Measurements from ENCODE around the gene NSUN6.
A peak's percentile ranks its signal among the peaks of the same experiment; 100 is the strongest.

NSUN6 gene

DNA sequence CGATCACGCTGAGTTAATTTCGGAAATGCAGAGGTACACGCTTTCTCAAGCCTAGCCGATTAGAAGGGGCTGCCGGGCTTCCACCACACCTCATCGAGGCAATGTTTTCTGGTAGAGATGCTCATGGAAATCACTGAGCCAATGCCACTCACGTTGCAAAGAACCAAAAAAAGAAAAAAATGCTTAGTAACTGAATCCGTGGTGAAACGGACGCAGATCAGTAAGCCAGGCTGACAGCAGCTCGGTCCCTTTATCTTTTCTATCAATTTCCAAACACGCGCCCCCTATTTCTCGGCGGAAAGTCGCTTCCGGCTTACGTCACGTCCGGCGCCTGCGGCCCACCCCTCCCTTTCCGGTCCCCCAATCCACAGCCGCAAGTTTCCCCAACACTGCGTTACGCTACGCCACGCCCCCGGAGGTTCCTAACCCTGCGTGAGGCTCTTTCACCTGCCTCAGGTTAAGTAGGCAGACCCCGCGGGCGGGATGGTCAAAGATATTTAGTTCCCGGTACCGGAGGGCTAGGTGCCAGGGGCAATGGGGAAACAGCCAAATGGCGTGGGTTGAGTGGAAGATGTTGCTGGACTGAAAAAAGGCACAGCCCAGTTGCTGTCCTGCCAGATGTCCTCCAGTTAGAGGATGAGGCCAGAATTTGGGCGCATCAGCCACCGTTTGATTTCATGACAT, at the start of gene NSUN6:
Gene NSUN6 (minus strand): TSS at position 264 of the 684 bp plus-strand sequence. CDS start 384 bp downstream, outside the sequence.
- DNase-seq (ENCODE audit: low spot score), result peak; percentile 92

GRCh38 chr10:18699849-18700840, 48.8 kb upstream of the NSUN6 start:
- DNase-seq (ENCODE audit: low spot score), result no peak

- DNase-seq (ENCODE audit: low spot score), result no peak
Measured at GRCh38 chr10:18690541-18690940, 39.2 kb upstream of the NSUN6 start.

DNA sequence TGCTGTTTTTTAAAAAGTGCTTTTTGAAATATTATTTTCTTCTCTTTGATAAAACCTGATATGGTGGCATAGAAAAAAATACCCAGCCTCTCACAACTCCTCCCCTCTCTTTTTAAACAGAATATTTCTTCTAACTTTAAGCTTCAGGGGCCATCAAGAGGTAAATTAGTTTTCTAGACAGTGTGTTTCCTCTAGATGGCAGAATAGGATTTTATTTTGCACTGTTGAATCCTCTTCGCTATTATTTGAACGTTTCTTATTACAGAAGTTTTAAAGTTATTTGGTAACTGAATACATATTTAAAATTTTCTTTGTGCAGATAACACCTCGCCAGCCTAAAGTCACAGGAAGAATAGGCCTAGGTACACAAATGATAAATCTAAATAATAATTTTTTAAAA, 38.1 kb upstream of the NSUN6 start:
- peak; percentile 61 for DNase-seq (ENCODE audit: low spot score)

DNA sequence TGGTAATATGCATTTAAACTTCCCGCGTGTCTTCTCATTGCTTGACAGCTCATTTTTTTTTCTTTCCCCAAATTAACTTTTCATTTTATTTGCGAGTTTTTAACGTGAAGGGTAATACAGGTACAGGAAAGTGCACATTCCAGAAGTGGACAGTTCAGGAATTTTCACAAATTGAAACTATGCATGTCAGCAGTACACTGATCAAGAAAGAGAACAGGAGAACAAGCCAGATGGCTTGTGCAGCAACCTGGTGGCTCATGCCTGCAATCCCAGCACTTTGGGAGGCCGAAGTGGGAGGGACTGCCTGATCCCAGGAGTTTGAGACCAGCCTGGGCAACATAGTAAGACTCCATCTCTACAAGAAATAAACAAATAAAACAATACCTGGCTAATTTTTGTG, 36.3 kb upstream of the NSUN6 start:
- no peak for DNase-seq (ENCODE audit: low spot score)

- DNase-seq (ENCODE audit: low spot score), result no peak
Measured at GRCh38 chr10:18687195-18687594, 35.8 kb upstream of the NSUN6 start.

DNA sequence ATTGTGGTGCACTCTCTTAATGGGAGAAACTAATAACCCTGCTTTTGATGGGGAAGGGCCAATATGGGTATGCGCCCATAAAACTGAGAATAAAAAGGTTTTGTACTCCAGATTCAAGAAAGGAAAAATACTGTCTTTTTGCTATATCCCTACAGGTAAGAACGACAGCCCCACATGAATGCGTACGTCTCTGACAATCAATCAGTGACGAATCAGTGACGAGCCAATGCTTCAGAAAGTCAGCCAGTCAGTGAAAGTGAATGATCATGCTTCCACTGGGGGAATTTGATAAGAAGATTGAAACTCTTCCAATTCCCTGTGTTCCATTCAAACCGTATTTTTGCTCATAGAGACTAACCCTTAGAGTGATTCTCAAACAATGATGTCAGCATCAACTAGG, 34.2 kb upstream of the NSUN6 start:
- DNase-seq (ENCODE audit: low spot score), result no peak

DNA sequence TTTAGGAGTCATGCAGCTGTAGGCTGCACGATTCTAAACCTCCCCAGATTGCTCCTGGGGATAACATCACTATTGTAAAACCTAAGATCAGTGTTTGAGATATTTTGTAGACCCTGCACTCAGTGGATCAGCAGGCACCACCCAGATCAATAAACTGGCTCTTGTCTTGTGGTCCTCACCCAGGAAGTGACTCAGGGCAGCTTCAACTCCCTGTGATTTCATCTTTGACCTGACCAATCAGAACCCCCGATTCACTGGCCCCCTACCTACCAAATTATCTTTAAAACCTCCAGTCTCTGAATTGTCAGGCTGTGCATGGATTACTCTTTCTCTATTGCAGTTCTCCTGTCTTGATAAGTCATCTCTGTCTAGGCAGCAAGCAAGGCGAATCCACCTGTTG, 33.6 kb upstream of the NSUN6 start:
- DNase-seq (ENCODE audit: low spot score), result no peak

DNA sequence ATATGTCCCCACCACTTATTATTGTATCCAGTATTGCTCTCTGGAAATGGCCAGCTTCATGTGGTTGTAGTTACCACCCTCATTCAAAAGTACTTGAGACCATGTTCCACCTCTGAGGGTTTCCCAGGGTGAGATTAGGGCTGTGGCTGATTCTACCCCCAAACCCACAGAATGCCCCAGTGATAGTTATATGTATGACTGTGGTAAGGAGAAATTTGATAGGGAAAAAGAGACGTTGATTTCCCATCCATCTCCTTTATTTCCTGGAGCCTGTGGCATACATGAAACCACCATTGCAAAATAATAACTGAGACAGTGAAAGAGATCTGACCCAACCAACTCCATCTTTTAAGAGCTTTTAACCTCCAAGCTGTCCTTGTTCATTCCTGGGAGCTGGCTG, 33.0 kb upstream of the NSUN6 start:
- DNase-seq (ENCODE audit: low spot score), result no peak

DNA sequence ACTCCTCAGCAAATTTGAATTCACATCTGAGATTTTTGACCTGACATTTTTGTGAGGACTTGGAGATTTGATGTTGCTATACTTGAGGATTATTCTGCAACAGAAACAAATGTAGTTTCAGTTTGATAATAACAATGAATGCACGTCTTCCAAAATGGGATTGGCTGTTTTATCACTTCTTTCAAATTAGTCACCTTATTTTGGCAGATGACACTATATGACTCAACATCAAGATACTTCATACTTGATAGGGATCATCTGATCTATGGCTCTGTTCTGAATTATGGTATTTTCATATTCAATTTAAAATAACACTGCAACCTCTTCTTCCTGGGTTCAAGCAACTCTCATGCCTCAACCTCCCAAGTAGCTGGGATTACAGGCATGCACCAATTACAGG, 32.0 kb upstream of the NSUN6 start:
- peak; percentile 49 for DNase-seq (ENCODE audit: low spot score)

- no peak for DNase-seq (ENCODE audit: low spot score)
Measured at GRCh38 chr10:18681971-18682411, 30.6 kb upstream of the NSUN6 start.

- no peak for DNase-seq (ENCODE audit: low spot score)
Measured at GRCh38 chr10:18681366-18681765, 30.0 kb upstream of the NSUN6 start.

DNA sequence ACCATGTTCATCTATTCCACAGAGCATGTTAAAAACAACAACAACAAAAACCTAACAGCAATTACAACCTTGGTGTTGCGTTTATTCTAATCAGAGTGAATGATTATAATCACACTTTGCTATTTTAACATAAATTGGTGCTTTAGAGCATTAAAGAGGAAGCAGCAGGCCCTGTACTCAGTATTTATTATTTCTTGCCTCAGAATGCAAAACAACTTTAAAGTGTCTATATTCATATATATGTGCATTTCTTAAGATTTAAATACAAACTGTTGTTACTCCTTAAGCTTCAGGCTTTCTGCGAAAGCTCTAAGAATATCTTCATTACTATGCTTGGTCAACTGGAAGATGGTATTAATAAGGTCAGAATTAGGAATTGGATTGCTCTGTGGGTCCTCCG, 29.4 kb upstream of the NSUN6 start:
- no peak for DNase-seq (ENCODE audit: low spot score)

DNA sequence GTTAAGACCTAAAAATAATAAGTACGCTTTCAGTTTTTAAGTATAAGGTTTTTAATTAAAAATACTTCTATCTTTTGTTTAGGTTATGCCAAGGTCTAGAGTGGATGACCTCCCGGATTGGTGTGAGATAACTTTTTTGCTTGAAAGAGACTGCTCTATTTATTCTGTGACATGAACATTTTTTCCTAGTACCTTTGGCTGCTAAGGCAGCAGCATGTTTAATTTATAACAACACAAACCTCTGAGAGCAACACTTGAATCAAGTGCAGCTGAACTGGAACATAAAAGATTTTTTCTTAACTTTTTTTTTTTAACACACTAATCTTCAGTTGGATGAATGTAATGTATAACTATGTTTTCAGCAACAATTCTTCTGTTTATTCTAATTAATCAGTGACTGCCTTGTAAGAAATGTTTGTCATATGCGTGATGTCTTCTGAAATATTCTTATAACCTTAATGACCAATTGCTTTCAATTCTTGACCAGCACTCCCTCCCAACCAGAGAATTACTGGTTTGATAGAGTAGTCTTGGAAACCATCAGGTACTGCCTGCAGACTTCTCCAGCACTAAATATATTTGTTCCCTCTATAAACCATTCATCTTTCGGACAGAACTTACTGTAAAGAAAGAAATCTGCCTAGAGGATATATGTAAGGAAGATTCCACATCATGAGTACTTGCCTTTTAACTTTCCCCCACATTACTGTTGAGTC, 23.9 kb upstream of the NSUN6 start:
- no peak for DNase-seq (ENCODE audit: low spot score)

- no peak for DNase-seq (ENCODE audit: low spot score)
Measured at GRCh38 chr10:18668026-18668425, 16.6 kb upstream of the NSUN6 start.

DNA sequence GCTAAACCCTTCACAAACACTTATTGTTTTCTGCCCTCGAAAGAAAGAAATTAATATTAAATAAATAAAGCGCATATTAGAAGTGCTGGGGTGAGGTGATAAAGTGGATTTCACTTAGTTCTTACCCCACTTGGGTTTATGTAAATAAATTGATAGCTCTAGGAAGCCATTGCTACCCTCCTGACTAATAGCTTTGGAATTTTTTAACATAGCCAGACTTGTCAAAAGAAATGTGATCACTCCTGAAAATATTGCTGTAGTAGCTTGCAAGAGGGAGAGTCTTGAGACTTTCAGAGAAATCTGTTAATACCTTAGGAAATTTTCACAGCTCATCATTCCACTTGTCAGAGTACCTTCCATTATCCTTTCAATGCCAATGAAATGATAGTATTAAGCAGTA, 15.4 kb upstream of the NSUN6 start:
- peak; percentile 47 for DNase-seq (ENCODE audit: low spot score)

DNA sequence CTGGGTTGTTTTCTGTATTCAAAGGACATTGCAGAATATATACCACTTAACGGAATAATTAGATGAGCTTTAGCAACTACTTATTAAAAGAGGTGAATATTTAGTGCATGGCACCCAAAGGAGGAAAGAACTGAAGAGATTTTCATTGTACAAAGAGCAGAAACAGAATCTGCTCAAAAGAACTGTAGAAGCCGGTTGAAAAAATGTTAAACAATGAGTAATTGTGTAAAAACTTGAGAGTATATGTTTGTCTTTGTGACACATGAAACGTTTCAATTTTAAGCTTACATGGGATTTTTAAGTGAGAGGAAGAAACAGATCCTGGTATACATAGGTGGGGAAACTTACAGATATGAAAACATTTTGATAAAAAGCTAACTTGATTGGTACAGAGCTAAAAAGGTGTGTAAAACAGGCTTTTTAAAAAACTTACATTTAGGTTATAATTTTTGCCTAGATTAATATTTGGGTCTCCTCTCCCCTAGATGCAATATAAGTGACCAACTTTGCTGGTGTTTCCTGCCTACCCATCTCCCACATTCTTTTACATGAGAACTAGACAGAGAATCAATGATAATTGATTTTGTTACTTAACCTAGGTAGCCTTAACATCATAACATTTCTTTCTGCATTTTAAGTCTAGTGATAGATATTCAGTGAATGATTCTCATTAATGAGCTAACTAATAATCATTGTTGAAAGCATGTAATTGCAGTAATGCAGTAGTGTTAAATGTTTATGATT, 14.6 kb upstream of the NSUN6 start:
- no peak for DNase-seq (ENCODE audit: low spot score)

DNA sequence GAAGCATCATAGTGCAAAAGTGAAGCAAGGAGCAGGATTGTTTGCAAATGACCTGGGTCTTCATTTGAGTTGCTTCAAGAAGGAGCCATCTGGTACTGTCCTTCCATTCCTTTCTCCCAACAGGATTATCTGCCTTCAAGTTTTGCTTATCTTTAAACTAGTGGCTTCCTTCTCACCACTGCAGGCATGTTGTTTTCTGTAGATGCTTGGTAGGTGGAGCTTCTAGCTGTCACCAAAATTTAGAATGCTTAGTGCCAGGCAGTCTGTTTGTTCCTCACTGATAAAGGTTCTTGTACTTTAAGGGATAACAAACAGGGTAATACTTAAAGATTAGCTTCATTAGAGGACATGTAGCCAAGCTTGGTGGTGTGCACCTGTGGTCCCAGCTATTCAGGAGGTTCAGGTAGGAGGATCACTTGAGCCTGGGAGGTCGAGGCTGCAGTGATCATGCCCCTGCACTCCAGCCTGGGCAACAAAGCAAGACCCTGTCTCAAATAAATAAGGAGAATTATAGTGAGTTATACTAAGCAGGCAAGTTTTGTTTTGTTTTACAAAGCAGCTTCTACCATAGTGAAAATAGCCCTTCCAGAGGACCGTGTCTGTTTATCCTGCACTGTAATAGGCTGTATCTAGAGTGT, 13.6 kb upstream of the NSUN6 start:
- no peak for DNase-seq (ENCODE audit: low spot score)

GRCh38 chr10:18660816-18661431, 9.5 kb upstream of the NSUN6 start:
- no peak for DNase-seq (ENCODE audit: low spot score)

- peak; percentile 76 for DNase-seq (ENCODE audit: low spot score)
Measured at GRCh38 chr10:18659819-18660535, 8.6 kb upstream of the NSUN6 start.

Measured in RKO (cell line).